HepG2 (cell line): ENCODE measurements around the gene PSRC1. TPM values are rescaled to one million over a fixed set of nuclear protein-coding genes. Genes with fewer than 3 reads are reported as not detected.

ENCODE experiments used
- ADNP ChIP-seq: sonication (generic); formaldehyde crosslinking; IDR thresholded peaks from 2 replicates; pipeline ENCODE4 v1.4.0; 2020; ENCODE audit warnings: missing genetic modification reagents
- ATM ChIP-seq: fragments of 450-650 bp; IDR thresholded peaks from 2 replicates; pipeline ENCODE4 v1.7.1; 2017; ENCODE audit warnings: mild to moderate bottlenecking, borderline replicate concordance
- ATRX ChIP-seq: sonication (generic); formaldehyde crosslinking; IDR thresholded peaks from 2 replicates; pipeline ENCODE4 v1.4.0; 2020; ENCODE audit warnings: missing genetic modification reagents, borderline replicate concordance
- HHEX ChIP-seq: IDR thresholded peaks from 2 replicates; pipeline ENCODE4 v1.6.1; 2016; ENCODE audit warnings: control low read depth
- HNRNPLL ChIP-seq: fragments of 200-400 bp; formaldehyde crosslinking; IDR thresholded peaks from 2 replicates; pipeline ENCODE4 v1.6.1; 2017; ENCODE audit warnings: mild to moderate bottlenecking, low read depth, low read length; ENCODE audit not compliant: poor library complexity, severe bottlenecking
- JUNB ChIP-seq: sonication (generic); formaldehyde crosslinking; IDR thresholded peaks from 2 replicates; pipeline ENCODE4 v1.8.0; 2022; ENCODE audit warnings: missing genetic modification reagents, mild to moderate bottlenecking, borderline replicate concordance
- MLXIP ChIP-seq: sonication (generic); formaldehyde crosslinking; IDR thresholded peaks from 2 replicates; pipeline ENCODE4 v1.9.0; 2021; ENCODE audit warnings: missing genetic modification reagents, borderline replicate concordance
- MXD1 ChIP-seq: sonication (generic); formaldehyde crosslinking; IDR thresholded peaks from 2 replicates; pipeline ENCODE4 v1.4.0; 2020; ENCODE audit warnings: mild to moderate bottlenecking, missing genetic modification reagents
- PBX3 ChIP-seq: sonication (generic); formaldehyde crosslinking; IDR thresholded peaks from 2 replicates; pipeline ENCODE4 v1.8.1; 2023; ENCODE audit warnings: missing genetic modification reagents, inconsistent platforms, borderline replicate concordance
- PRPF4 ChIP-seq: fragments of 200-400 bp; formaldehyde crosslinking; IDR thresholded peaks from 2 replicates; pipeline ENCODE4 v1.6.1; 2016; ENCODE audit warnings: low read length, low read depth; ENCODE audit not compliant: poor library complexity, severe bottlenecking
- RBM22 ChIP-seq: fragments of 200-400 bp; formaldehyde crosslinking; optimal IDR thresholded peaks from 2 replicates; pipeline ENCODE3; 2017; ENCODE audit warnings: mild to moderate bottlenecking, low read length, moderate library complexity
- SOX5 ChIP-seq: IDR thresholded peaks from 2 replicates; pipeline ENCODE4 v1.6.1; 2016; ENCODE audit warnings: borderline replicate concordance
- WIZ ChIP-seq: sonication (generic); formaldehyde crosslinking; IDR thresholded peaks from 2 replicates; pipeline ENCODE4 v1.5.1; 2020; ENCODE audit warnings: mild to moderate bottlenecking, missing genetic modification reagents
- ZBTB33 ChIP-seq: sonication (generic); formaldehyde crosslinking; IDR thresholded peaks from 2 replicates; pipeline ENCODE4 v1.4.0; 2020; ENCODE audit warnings: missing genetic modification reagents
- ZBTB43 ChIP-seq: sonication (generic); formaldehyde crosslinking; conservative IDR thresholded peaks from 2 replicates; pipeline ENCODE4 v1.4.0; 2020; ENCODE audit warnings: missing genetic modification reagents
- ZNF251 ChIP-seq: sonication (generic); formaldehyde crosslinking; IDR thresholded peaks from 2 replicates; pipeline ENCODE4 v1.9.0; 2021; ENCODE audit warnings: mild to moderate bottlenecking, missing genetic modification reagents
- ZNF720 ChIP-seq: sonication (generic); formaldehyde crosslinking; IDR thresholded peaks from 2 replicates; pipeline ENCODE4 v1.4.0; 2020; ENCODE audit warnings: missing genetic modification reagents
- ZNF724P ChIP-seq: sonication (generic); formaldehyde crosslinking; IDR thresholded peaks from 2 replicates; pipeline ENCODE4 v1.8.0; 2022; ENCODE audit warnings: missing genetic modification reagents, borderline replicate concordance
- ZNF850 ChIP-seq: sonication (generic); formaldehyde crosslinking; conservative IDR thresholded peaks from 2 replicates; pipeline ENCODE4 v1.9.0; 2021; ENCODE audit warnings: mild to moderate bottlenecking, missing genetic modification reagents
- polyA plus RNA-seq, 8 experiments: library from polyadenylated mRNA; depleted of rRNA in 3 of 8; stranded (reverse) in 7 of 8; unstranded in 1 of 8; fragments of >200 nt; fragmentation: Illumina TruSeq in 4 of 8; extraction: Trizol in 4 of 8; gene quantifications; 2 replicates each; pipeline versions ENCODE4 v1.2.1 to v1.2.3, GENCODE V29; 2011 to 2016; ENCODE audit warnings: low read depth in 4 of 8, missing spikeins in 1 of 8, mixed read lengths in 1 of 8; ENCODE audit not compliant: insufficient read depth in 1 of 8
- total RNA-seq, 5 experiments: library from RNA; depleted of rRNA; stranded (reverse); fragments of >200 nt; fragmentation: Illumina TruSeq; extraction: Trizol; gene quantifications; 2 replicates each; pipeline ENCODE4 v1.2.3, GENCODE V29; 2016; ENCODE audit warnings: low read depth in 1 of 5
- TF ChIP-seq, protein P1 (sequence below): sonication (generic); formaldehyde crosslinking; IDR thresholded peaks from 2 replicates; pipeline ENCODE4 v1.8.1; 2023; ENCODE audit warnings: mild to moderate bottlenecking, missing genetic modification reagents

Gene PSRC1
- total and polyA plus RNA-seq, 2 of the 13 experiments (the other 11 are each of a cell fraction or from before 2014, with no cell fraction given): 28.6 to 30.3 TPM

GRCh38 chr1:109277434-109278204, 5.3 kb downstream of the PSRC1 start (continued):
- TF ChIP-seq ATRX (CRISPR knock-in tag): no peak
- TF ChIP-seq ZNF720: no peak
- TF ChIP-seq, protein P1, sequence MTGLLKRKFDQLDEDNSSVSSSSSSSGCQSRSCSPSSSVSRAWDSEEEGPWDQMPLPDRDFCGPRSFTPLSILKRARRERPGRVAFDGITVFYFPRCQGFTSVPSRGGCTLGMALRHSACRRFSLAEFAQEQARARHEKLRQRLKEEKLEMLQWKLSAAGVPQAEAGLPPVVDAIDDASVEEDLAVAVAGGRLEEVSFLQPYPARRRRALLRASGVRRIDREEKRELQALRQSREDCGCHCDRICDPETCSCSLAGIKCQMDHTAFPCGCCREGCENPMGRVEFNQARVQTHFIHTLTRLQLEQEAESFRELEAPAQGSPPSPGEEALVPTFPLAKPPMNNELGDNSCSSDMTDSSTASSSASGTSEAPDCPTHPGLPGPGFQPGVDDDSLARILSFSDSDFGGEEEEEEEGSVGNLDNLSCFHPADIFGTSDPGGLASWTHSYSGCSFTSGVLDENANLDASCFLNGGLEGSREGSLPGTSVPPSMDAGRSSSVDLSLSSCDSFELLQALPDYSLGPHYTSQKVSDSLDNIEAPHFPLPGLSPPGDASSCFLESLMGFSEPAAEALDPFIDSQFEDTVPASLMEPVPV (CRISPR knock-in tag): no peak
- no peak for TF ChIP-seq HHEX
- TF ChIP-seq ZNF251 (CRISPR knock-in tag): no peak
- TF ChIP-seq ATM: no peak
- no peak for TF ChIP-seq HNRNPLL
- TF ChIP-seq RBM22: no peak
- peak; percentile 60; the same call in 1 of the 2 replicates for TF ChIP-seq SOX5 (CRISPR knock-in tag)
- no peak for TF ChIP-seq JUNB
- no peak for TF ChIP-seq MLXIP (CRISPR knock-in tag)
- no peak for TF ChIP-seq WIZ (CRISPR knock-in tag)
- TF ChIP-seq ADNP (CRISPR knock-in tag): no peak
- no peak for TF ChIP-seq PBX3 (CRISPR knock-in tag)
- peak; percentile 67; the same call in 1 of the 2 replicates for TF ChIP-seq ZBTB33 (CRISPR knock-in tag)
- no peak for TF ChIP-seq MXD1
- TF ChIP-seq PRPF4: no peak
- TF ChIP-seq ZBTB43 (CRISPR knock-in tag): 0 out of 2 replicates have a peak, but pooled peaks have one; percentile 38
- TF ChIP-seq ZNF724P (CRISPR knock-in tag): no peak
- no peak for TF ChIP-seq ZNF850 (CRISPR knock-in tag)
